ENCODE results near the gene LHB. TPM values are rescaled to one million over a fixed set of nuclear protein-coding genes. Genes with fewer than 3 reads are reported as not detected.

LHB gene
- total RNA-seq, 1 experiment from 2014 or later: not detected

GRCh38 chr19:49014870-49015255, 2.0 kb downstream of the LHB start:
- no peak overlapping the region for H4K8ac ChIP-seq (replicated peaks; ENCODE audit: insufficient read length, low read depth, low read length)
- H3K4me1 Mint-ChIP-seq: peaks cover 5 to 19% of the 10 kb centered on the region in 2 experiments

More at GRCh38 chr19:49014870-49015255, 2.0 kb downstream of the LHB start:
- Histone ChIP-seq H3T11ph (ENCODE audit: low read length) (no peak overlapping the region), H3K23ac (ENCODE audit: insufficient read length, low read depth, low read length) (no peak overlapping the region), H3K4me1 (ENCODE audit: insufficient read depth, low read length) (no peaks in the 10 kb centered on the region), H3K4me2 (ENCODE audit: insufficient read depth, insufficient read length, low read length) (no peak overlapping the region), H2BK20ac (ENCODE audit: low read depth, low read length, poor library complexity, severe bottlenecking) (no peak overlapping the region), H2BK120ac (ENCODE audit: low read depth, low read length, poor library complexity, severe bottlenecking) (no peak overlapping the region), H2AFZ (ENCODE audit: low read length) (no peak overlapping the region), H3K27ac (ENCODE audit: insufficient read length, low read depth, low read length) (no peak overlapping the region), H3K79me1 (ENCODE audit: insufficient read depth, low read depth, low read length, poor library complexity, severe bottlenecking) (no peaks in the 10 kb centered on the region), H4K5ac (ENCODE audit: insufficient read length, low read depth, low read length) (no peak overlapping the region), H3K56ac (ENCODE audit: insufficient read length, low read depth, low read length) (no peak overlapping the region), H3K14ac (ENCODE audit: insufficient read depth, low read length) (no peak overlapping the region), H3K9me3 (ENCODE audit: control insufficient read depth, low read depth, low read length) (no peaks in the 10 kb centered on the region), H3K79me2 (ENCODE audit: insufficient read depth, low read length) (no peaks in the 10 kb centered on the region), H4K20me1 (ENCODE audit: control insufficient read depth, insufficient read depth, insufficient read length) (no peaks in the 10 kb centered on the region), H2BK12ac (ENCODE audit: insufficient read length, low read depth, low read length) (no peak overlapping the region), H3K4ac (ENCODE audit: low read depth, low read length) (no peak overlapping the region), H2AK5ac (ENCODE audit: insufficient read length, low read length) (no peak overlapping the region), H3K18ac (ENCODE audit: insufficient read length, low read depth, low read length) (no peak overlapping the region), H3K23me2 (ENCODE audit: insufficient read length, low read depth, low read length, poor library complexity, severe bottlenecking) (peaks cover 8% of the 10 kb centered on the region), H4K91ac (ENCODE audit: insufficient read length, low read depth, low read length) (no peak overlapping the region), H3K27me3 (ENCODE audit: insufficient read depth, low read length) (no peaks in the 10 kb centered on the region; the same call in 1 of the 2 replicates), H2BK15ac (ENCODE audit: low read depth, low read length) (no peak overlapping the region), H3K9ac (ENCODE audit: extremely low read depth, insufficient read length, low read length) (no peak overlapping the region), H2BK5ac (ENCODE audit: insufficient read length, low read length) (no peak overlapping the region)
- TF ChIP-seq, protein P1, sequence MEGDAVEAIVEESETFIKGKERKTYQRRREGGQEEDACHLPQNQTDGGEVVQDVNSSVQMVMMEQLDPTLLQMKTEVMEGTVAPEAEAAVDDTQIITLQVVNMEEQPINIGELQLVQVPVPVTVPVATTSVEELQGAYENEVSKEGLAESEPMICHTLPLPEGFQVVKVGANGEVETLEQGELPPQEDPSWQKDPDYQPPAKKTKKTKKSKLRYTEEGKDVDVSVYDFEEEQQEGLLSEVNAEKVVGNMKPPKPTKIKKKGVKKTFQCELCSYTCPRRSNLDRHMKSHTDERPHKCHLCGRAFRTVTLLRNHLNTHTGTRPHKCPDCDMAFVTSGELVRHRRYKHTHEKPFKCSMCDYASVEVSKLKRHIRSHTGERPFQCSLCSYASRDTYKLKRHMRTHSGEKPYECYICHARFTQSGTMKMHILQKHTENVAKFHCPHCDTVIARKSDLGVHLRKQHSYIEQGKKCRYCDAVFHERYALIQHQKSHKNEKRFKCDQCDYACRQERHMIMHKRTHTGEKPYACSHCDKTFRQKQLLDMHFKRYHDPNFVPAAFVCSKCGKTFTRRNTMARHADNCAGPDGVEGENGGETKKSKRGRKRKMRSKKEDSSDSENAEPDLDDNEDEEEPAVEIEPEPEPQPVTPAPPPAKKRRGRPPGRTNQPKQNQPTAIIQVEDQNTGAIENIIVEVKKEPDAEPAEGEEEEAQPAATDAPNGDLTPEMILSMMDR (conservative IDR thresholded peaks at IDR 0.05): no peak
- DNase-seq: no peak
- Mint-ChIP-seq H3K4me3 (no peak overlapping the region), H3K36me3 (ENCODE audit: insufficient read depth in 1 of 3, low read depth in 3 of 3) (peaks cover 21 to 64% (median 61%) of the 10 kb centered on the region in 3 experiments; a peak in 6 of 7 replicates), H3K27ac (no peak overlapping the region), H3K9me3 (peaks cover 0 to 1% of the 10 kb centered on the region in 2 experiments; a peak in 1 of 5 replicates), H3K27me3 (ENCODE audit: low read depth) (peaks cover 17% of the 10 kb centered on the region)
- WGBS (ENCODE audit: extremely low coverage, insufficient read length, low lambda C conversion rate): no CpG with 5 or more reads among the region's 18 CpGs
